Measurements from ENCODE around the gene UMODL1.

GRCh38 chr21:42032968-42033367 lies 38.1 kb upstream of the UMODL1 start:
- TF ChIP-seq ZNF747 (tag by site-specific recombination; IDR thresholded peaks at IDR 0.05), result no peak
- TF ChIP-seq ZNF350 (tag by site-specific recombination; IDR thresholded peaks at IDR 0.05), result no peak
- TF ChIP-seq ZFP37 (tag by site-specific recombination; IDR thresholded peaks at IDR 0.05), result no peak

Measured in HEK293 (cell line).